H1 (cell line): ENCODE measurements around the gene TGM2.

Source experiments
- CEBPB ChIP-seq: IDR thresholded peaks from 2 replicates; pipeline ENCODE4 v1.6.1; 2012; ENCODE audit warnings: low read depth, low read length
- KDM4A ChIP-seq: IDR thresholded peaks from one replicate; pipeline ENCODE4 v1.7.1; 2012; ENCODE audit warnings: low read depth, mild to moderate bottlenecking, moderate library complexity, low read length, inconsistent platforms; ENCODE audit not compliant: severe bottlenecking
- PHF8 ChIP-seq: fragments of 200-600 bp; sonication (generic); conservative IDR thresholded peaks from 2 replicates; pipeline ENCODE4 v1.7.1; 2012; ENCODE audit warnings: low read depth, mild to moderate bottlenecking, inconsistent platforms, low read length, moderate library complexity
- POLR2A ChIP-seq, 2 experiments: IDR thresholded peaks; 1 replicate in 1 of 2; 2 replicates in 1 of 2; pipeline ENCODE4 v1.6.1; 2011; ENCODE audit warnings: low read depth in 2 of 2, low read length in 2 of 2, mild to moderate bottlenecking in 2 of 2; ENCODE audit errors: control extremely low read depth in 1 of 2
- RBBP5 ChIP-seq: IDR thresholded peaks from 2 replicates; pipeline ENCODE4 v1.7.1; 2012; ENCODE audit warnings: low read depth, mild to moderate bottlenecking, inconsistent platforms, low read length, moderate library complexity, borderline replicate concordance
- SIN3A ChIP-seq, 2 experiments: IDR thresholded peaks in 1 of 2; conservative IDR thresholded peaks in 1 of 2; 2 replicates each; pipeline ENCODE4 v1.6.1; 2011 to 2012; ENCODE audit warnings: low read length in 2 of 2, improper control_type of control experiment in 1 of 2, low read depth in 1 of 2, mild to moderate bottlenecking in 1 of 2
- SP1 ChIP-seq: IDR thresholded peaks from 2 replicates; pipeline ENCODE4 v1.6.1; 2011; ENCODE audit warnings: low read depth, low read length
- TF ChIP-seq, protein P1 (sequence below), 3 experiments: IDR thresholded peaks; 1 replicate in 2 of 3; 2 replicates in 1 of 3; pipeline versions ENCODE4 v1.5.1 to v1.6.1; 2011; ENCODE audit warnings: low read length in 3 of 3, mild to moderate bottlenecking in 3 of 3, inconsistent platforms in 2 of 3, low read depth in 1 of 3, moderate library complexity in 1 of 3; ENCODE audit not compliant: insufficient read depth in 1 of 3; ENCODE audit errors: control extremely low read depth in 1 of 3
- TF ChIP-seq, protein P2 (sequence below): IDR thresholded peaks from 2 replicates; pipeline ENCODE4 v1.6.1; 2011; ENCODE audit warnings: low read length, improper control_type of control experiment

DNA sequence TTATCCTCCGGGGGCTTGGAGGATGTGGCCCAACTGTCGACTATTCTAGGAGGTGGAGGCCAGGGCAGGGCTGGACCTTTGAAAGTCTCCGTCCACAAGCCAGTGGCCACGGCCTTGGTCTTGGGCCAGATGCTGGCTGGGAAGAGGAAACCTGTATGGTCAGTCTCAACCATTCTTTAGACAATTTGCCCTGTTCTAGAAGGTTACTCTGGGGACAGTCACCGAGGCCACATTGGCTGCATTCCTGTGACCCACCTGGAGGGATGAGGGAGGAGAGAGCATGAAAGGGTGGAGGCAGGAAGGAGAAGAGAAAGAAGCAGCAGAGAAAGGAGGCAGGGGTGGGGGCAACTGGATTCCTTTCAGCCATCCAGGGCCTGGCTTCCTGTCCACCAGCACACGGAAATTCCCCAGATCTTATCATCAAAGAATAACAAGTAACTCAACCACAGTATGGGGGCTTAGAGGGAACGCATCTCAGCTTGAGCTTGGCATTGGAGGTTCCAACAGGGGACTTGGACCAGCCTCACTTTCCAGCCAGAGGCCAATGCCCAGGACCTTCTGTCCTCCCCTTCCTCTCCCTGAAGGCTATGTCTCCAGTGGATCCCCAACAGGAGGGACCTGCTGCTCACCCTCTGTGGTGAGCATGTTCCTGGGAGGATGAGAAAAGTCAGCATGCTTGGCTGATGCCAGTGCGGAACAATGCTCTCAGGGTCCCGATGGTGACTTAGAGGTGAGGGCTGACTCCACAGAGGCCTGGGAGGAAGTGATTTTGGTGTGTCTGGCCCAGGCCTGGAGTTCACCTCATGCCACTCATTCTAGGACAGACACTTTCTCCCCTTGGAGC lies 30.4 kb downstream of the TGM2 start:
- TF ChIP-seq POLR2A (IDR thresholded peaks at IDR 0.05; ENCODE audit: control extremely low read depth in 1 of 2, low read depth in 2 of 2, low read length in 2 of 2): no peak
- no peak for TF ChIP-seq SIN3A (conservative IDR thresholded peaks at IDR 0.05 in 1 of 2, IDR thresholded peaks at IDR 0.05 in 1 of 2; ENCODE audit: low read depth in 1 of 2, low read length in 2 of 2)
- no peak for TF ChIP-seq RBBP5
- TF ChIP-seq, protein P1, sequence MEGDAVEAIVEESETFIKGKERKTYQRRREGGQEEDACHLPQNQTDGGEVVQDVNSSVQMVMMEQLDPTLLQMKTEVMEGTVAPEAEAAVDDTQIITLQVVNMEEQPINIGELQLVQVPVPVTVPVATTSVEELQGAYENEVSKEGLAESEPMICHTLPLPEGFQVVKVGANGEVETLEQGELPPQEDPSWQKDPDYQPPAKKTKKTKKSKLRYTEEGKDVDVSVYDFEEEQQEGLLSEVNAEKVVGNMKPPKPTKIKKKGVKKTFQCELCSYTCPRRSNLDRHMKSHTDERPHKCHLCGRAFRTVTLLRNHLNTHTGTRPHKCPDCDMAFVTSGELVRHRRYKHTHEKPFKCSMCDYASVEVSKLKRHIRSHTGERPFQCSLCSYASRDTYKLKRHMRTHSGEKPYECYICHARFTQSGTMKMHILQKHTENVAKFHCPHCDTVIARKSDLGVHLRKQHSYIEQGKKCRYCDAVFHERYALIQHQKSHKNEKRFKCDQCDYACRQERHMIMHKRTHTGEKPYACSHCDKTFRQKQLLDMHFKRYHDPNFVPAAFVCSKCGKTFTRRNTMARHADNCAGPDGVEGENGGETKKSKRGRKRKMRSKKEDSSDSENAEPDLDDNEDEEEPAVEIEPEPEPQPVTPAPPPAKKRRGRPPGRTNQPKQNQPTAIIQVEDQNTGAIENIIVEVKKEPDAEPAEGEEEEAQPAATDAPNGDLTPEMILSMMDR (IDR thresholded peaks at IDR 0.05; ENCODE audit: control extremely low read depth in 1 of 3, insufficient read depth in 1 of 3, low read depth in 1 of 3, low read length in 3 of 3): no peak
- no peak for TF ChIP-seq KDM4A
- TF ChIP-seq SP1: no peak
- TF ChIP-seq, protein P2, sequence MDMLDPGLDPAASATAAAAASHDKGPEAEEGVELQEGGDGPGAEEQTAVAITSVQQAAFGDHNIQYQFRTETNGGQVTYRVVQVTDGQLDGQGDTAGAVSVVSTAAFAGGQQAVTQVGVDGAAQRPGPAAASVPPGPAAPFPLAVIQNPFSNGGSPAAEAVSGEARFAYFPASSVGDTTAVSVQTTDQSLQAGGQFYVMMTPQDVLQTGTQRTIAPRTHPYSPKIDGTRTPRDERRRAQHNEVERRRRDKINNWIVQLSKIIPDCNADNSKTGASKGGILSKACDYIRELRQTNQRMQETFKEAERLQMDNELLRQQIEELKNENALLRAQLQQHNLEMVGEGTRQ: no peak
- no peak for TF ChIP-seq CEBPB
- TF ChIP-seq PHF8: no peak
